ENCODE results near the gene TSPOAP1.

Gene TSPOAP1

GRCh38 chr17:58265902-58266875 is 62.4 kb downstream of the TSPOAP1 start:
- no peak for TF ChIP-seq SIN3A (IDR thresholded peaks at IDR 0.05; ENCODE audit: borderline replicate concordance, insufficient read depth, low read length)
- TF ChIP-seq, protein P1, sequence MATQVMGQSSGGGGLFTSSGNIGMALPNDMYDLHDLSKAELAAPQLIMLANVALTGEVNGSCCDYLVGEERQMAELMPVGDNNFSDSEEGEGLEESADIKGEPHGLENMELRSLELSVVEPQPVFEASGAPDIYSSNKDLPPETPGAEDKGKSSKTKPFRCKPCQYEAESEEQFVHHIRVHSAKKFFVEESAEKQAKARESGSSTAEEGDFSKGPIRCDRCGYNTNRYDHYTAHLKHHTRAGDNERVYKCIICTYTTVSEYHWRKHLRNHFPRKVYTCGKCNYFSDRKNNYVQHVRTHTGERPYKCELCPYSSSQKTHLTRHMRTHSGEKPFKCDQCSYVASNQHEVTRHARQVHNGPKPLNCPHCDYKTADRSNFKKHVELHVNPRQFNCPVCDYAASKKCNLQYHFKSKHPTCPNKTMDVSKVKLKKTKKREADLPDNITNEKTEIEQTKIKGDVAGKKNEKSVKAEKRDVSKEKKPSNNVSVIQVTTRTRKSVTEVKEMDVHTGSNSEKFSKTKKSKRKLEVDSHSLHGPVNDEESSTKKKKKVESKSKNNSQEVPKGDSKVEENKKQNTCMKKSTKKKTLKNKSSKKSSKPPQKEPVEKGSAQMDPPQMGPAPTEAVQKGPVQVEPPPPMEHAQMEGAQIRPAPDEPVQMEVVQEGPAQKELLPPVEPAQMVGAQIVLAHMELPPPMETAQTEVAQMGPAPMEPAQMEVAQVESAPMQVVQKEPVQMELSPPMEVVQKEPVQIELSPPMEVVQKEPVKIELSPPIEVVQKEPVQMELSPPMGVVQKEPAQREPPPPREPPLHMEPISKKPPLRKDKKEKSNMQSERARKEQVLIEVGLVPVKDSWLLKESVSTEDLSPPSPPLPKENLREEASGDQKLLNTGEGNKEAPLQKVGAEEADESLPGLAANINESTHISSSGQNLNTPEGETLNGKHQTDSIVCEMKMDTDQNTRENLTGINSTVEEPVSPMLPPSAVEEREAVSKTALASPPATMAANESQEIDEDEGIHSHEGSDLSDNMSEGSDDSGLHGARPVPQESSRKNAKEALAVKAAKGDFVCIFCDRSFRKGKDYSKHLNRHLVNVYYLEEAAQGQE (IDR thresholded peaks at IDR 0.05; ENCODE audit: insufficient read depth in 1 of 2, low read depth in 2 of 2, low read length in 2 of 2): no peak
- TF ChIP-seq TAF1 (IDR thresholded peaks at IDR 0.05; ENCODE audit: borderline replicate concordance, insufficient read depth, low read length): no peak
- TF ChIP-seq POLR2AphosphoS5 (IDR thresholded peaks at IDR 0.05; ENCODE audit: low read depth, low read length): no peak
- no peak for TF ChIP-seq FOXP2 (optimal IDR thresholded peaks at IDR 0.05; ENCODE audit: borderline replicate concordance, extremely low read depth, extremely low read length, insufficient read depth)

- no peak for TF ChIP-seq FOXP2 (optimal IDR thresholded peaks at IDR 0.05; ENCODE audit: borderline replicate concordance, extremely low read depth, extremely low read length, insufficient read depth)
- no peak for TF ChIP-seq SIN3A (IDR thresholded peaks at IDR 0.05; ENCODE audit: borderline replicate concordance, insufficient read depth, low read length)
- TF ChIP-seq, protein P1 (IDR thresholded peaks at IDR 0.05; ENCODE audit: insufficient read depth in 1 of 2, low read depth in 2 of 2, low read length in 2 of 2): no peak
- no peak for TF ChIP-seq POLR2AphosphoS5 (IDR thresholded peaks at IDR 0.05; ENCODE audit: low read depth, low read length)
- TF ChIP-seq TAF1 (IDR thresholded peaks at IDR 0.05; ENCODE audit: borderline replicate concordance, insufficient read depth, low read length): no peak
Measured at GRCh38 chr17:58265271-58265670, 63.3 kb downstream of the TSPOAP1 start.

DNA sequence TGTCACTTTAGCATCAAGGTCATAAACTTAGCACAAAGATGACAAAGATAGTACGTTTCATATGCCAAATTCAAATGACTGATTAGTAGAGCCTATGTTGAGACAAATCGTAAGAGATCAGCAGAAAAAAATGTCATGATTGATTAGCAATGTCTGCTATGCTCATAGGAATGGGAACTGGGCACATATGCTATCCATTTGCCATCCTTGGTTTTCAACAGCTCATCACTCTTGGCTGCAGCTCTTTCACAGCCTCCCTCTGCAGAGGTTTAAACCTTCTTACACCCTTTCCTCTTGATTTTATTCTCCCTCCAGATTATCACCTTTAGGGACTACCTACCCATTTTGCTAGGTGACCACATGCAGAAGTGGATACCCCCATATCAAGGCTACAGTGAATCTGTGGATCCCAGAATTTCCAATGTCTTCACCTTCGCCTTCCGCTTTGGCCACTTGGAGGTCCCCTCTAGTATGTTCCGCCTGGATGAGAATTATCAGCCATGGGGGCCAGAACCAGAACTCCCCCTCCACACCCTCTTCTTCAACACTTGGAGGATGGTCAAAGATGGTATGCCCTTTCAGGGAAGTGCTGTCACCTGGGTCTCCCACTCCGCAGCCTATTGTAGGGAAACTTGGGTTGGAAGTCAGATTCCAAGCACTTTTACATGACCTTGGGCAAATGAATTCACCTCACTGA is 64.0 kb downstream of the TSPOAP1 start:
- TF ChIP-seq SIN3A (IDR thresholded peaks at IDR 0.05; ENCODE audit: borderline replicate concordance, insufficient read depth, low read length) (no peak), POLR2AphosphoS5 (IDR thresholded peaks at IDR 0.05; ENCODE audit: low read depth, low read length) (no peak)

- TF ChIP-seq, protein P1 (IDR thresholded peaks at IDR 0.05; ENCODE audit: insufficient read depth in 1 of 2, low read depth in 2 of 2, low read length in 2 of 2): no peak
- TF ChIP-seq SIN3A (IDR thresholded peaks at IDR 0.05; ENCODE audit: borderline replicate concordance, insufficient read depth, low read length) (no peak), FOXP2 (optimal IDR thresholded peaks at IDR 0.05; ENCODE audit: borderline replicate concordance, extremely low read depth, extremely low read length, insufficient read depth) (no peak), POLR2AphosphoS5 (IDR thresholded peaks at IDR 0.05; ENCODE audit: low read depth, low read length) (no peak), TAF1 (IDR thresholded peaks at IDR 0.05; ENCODE audit: borderline replicate concordance, insufficient read depth, low read length) (no peak)
Measured at GRCh38 chr17:58263773-58264172, 64.8 kb downstream of the TSPOAP1 start.

DNA sequence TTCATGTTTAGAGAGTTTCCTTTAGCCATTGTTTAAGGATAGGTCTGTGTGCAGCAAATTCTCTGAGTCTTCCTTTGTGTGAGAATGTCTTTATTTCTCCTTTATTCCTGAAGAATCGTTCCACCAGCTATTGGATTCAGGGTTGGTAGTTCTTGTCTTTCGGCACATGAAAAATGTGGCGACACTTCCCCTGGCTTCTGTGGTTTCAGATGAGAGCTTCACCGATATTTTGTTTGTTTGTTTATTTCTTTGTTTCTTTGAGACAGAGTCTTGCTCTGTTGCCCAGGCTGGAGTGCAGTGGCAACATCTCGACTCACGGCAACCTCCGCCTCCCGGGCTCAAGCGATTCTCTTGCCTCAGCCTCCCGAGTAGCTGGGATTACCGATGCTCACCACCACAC is 66.4 kb downstream of the TSPOAP1 start:
- TF ChIP-seq SIN3A (IDR thresholded peaks at IDR 0.05; ENCODE audit: borderline replicate concordance, insufficient read depth, low read length): no peak
- TF ChIP-seq FOXP2 (optimal IDR thresholded peaks at IDR 0.05; ENCODE audit: borderline replicate concordance, extremely low read depth, extremely low read length, insufficient read depth): no peak
- TF ChIP-seq, protein P1 (IDR thresholded peaks at IDR 0.05; ENCODE audit: insufficient read depth in 1 of 2, low read depth in 2 of 2, low read length in 2 of 2): no peak
- no peak for TF ChIP-seq POLR2AphosphoS5 (IDR thresholded peaks at IDR 0.05; ENCODE audit: low read depth, low read length)
- TF ChIP-seq TAF1 (IDR thresholded peaks at IDR 0.05; ENCODE audit: borderline replicate concordance, insufficient read depth, low read length): no peak

Measured in PFSK-1 (cell line).